ENCODE data around the gene ODAD4.

Gene ODAD4

GRCh38 chr17:41974031-41974430 is 43.6 kb downstream of the ODAD4 start:
- no peak for DNase-seq (ENCODE audit: low spot score)
- TF ChIP-seq CTCF (IDR thresholded peaks at IDR 0.05; ENCODE audit: extremely low read depth, insufficient read depth, missing control alignments) = no peak
- in situ Hi-C loops (cut with MboI; ENCODE audit: low pct_unique_long_range_greater_than_20kb, low sequenced_read_pairs, unreplicated experiment) = no loop called here

- TF ChIP-seq CTCF (IDR thresholded peaks at IDR 0.05; ENCODE audit: extremely low read depth, insufficient read depth, missing control alignments) = no peak
- DNase-seq (ENCODE audit: low spot score) = no peak
- in situ Hi-C loops (cut with MboI; ENCODE audit: low pct_unique_long_range_greater_than_20kb, low sequenced_read_pairs, unreplicated experiment) = no loop called here
Measured at GRCh38 chr17:41974658-41975057, 44.2 kb downstream of the ODAD4 start.

GRCh38 chr17:41975099-41976083 is 45.0 kb downstream of the ODAD4 start:
- in situ Hi-C loops (cut with MboI; ENCODE audit: low pct_unique_long_range_greater_than_20kb, low sequenced_read_pairs, unreplicated experiment) = no loop called here
- TF ChIP-seq CTCF (IDR thresholded peaks at IDR 0.05; ENCODE audit: extremely low read depth, insufficient read depth, missing control alignments) = no peak
- DNase-seq (ENCODE audit: low spot score) = no peak

GRCh38 chr17:41976142-41976768 is 45.8 kb downstream of the ODAD4 start:
- TF ChIP-seq CTCF (IDR thresholded peaks at IDR 0.05; ENCODE audit: extremely low read depth, insufficient read depth, missing control alignments) = no peak
- in situ Hi-C loops (cut with MboI; ENCODE audit: low pct_unique_long_range_greater_than_20kb, low sequenced_read_pairs, unreplicated experiment) = no loop called here
- no peak for DNase-seq (ENCODE audit: low spot score)

GRCh38 chr17:41977991-41978390 is 47.6 kb downstream of the ODAD4 start:
- no peak for TF ChIP-seq CTCF (IDR thresholded peaks at IDR 0.05; ENCODE audit: extremely low read depth, insufficient read depth, missing control alignments)
- in situ Hi-C loops (cut with MboI; ENCODE audit: low pct_unique_long_range_greater_than_20kb, low sequenced_read_pairs, unreplicated experiment) = no loop called here
- no peak for DNase-seq (ENCODE audit: low spot score)

- DNase-seq (ENCODE audit: low spot score) = no peak
- no peak for TF ChIP-seq CTCF (IDR thresholded peaks at IDR 0.05; ENCODE audit: extremely low read depth, insufficient read depth, missing control alignments)
- in situ Hi-C loops (cut with MboI; ENCODE audit: low pct_unique_long_range_greater_than_20kb, low sequenced_read_pairs, unreplicated experiment) = no loop called here
Measured at GRCh38 chr17:41982026-41982760, 51.8 kb downstream of the ODAD4 start.

All from GM13977 (cell line).